Type B pancreatic cell (in vitro differentiated cells): ENCODE results near the gene CPHXL2. TPM values are rescaled to one million over a fixed set of nuclear protein-coding genes. Genes with fewer than 3 reads are reported as not detected.

Experiments
- DNase-seq: peaks from one replicate; pipeline ENCODE4 v3.0.0; 2021; ENCODE audit warnings: mixed read lengths; ENCODE audit not compliant: unreplicated experiment; ENCODE audit errors: extremely low spot score
- H3K27ac Mint-ChIP-seq: 2 replicates; pipeline ENCODE4 v1.8.0; 2021; ENCODE audit warnings: mild to moderate bottlenecking, mixed read lengths
- H3K27me3 Mint-ChIP-seq: 2 replicates; pipeline ENCODE4 v1.8.0; 2021; ENCODE audit warnings: mixed read lengths
- H3K36me3 Mint-ChIP-seq: 2 replicates; pipeline ENCODE4 v1.8.0; 2021; ENCODE audit warnings: mixed read lengths
- H3K4me1 Mint-ChIP-seq: one replicate; pipeline ENCODE4 v1.8.0; 2021; ENCODE audit warnings: mixed read lengths; ENCODE audit not compliant: unreplicated experiment
- H3K4me3 Mint-ChIP-seq: 2 replicates; pipeline ENCODE4 v1.8.0; 2021; ENCODE audit warnings: mild to moderate bottlenecking, mixed read lengths
- H3K9me3 Mint-ChIP-seq: 2 replicates; pipeline ENCODE4 v1.8.0; 2021; ENCODE audit warnings: mixed read lengths
- CTCF ChIP-seq: fragments of 200-600 bp; sonication (generic); conservative IDR thresholded peaks from 2 replicates; pipeline ENCODE4 v1.5.0; 2021; ENCODE audit warnings: antibody characterized with exemption, mild to moderate bottlenecking
- total RNA-seq: library from RNA; stranded (reverse); gene quantifications from 2 replicates; pipeline ENCODE4 v1.2.1, GENCODE V29; 2021; ENCODE audit warnings: low replicate concordance

Gene CPHXL2
- total RNA-seq, 1 donor from 2014 or later, result not detected

GRCh38 chr16:75618780-75619179 lies 58.0 kb downstream of the CPHXL2 start:
- peaks cover 12% of the 10 kb centered on the region for H3K4me1 Mint-ChIP-seq
- H3K27ac Mint-ChIP-seq, result no peak overlapping the region
- H3K36me3 Mint-ChIP-seq, result peaks cover 15% of the 10 kb centered on the region
- TF ChIP-seq CTCF, result no peak
- H3K27me3 Mint-ChIP-seq, result no peaks in the 10 kb centered on the region
- H3K4me3 Mint-ChIP-seq, result no peak overlapping the region
- no peaks in the 10 kb centered on the region for H3K9me3 Mint-ChIP-seq
- DNase-seq, result no peak

GRCh38 chr16:75617121-75617520 lies 59.7 kb downstream of the CPHXL2 start:
- no peak for DNase-seq

GRCh38 chr16:75616521-75617010 lies 60.2 kb downstream of the CPHXL2 start:
- no peak overlapping the region for H3K4me3 Mint-ChIP-seq
- H3K36me3 Mint-ChIP-seq, result peaks cover 18% of the 10 kb centered on the region
- no peak for TF ChIP-seq CTCF
- no peaks in the 10 kb centered on the region for H3K27me3 Mint-ChIP-seq
- no peak for DNase-seq
- H3K27ac Mint-ChIP-seq, result no peak overlapping the region
- H3K9me3 Mint-ChIP-seq, result no peaks in the 10 kb centered on the region
- H3K4me1 Mint-ChIP-seq, result peaks cover 10% of the 10 kb centered on the region

More at GRCh38 chr16:75617121-75617520, 59.7 kb downstream of the CPHXL2 start:
- no peak for TF ChIP-seq CTCF
- Mint-ChIP-seq H3K9me3 (no peaks in the 10 kb centered on the region), H3K4me1 (peaks cover 12% of the 10 kb centered on the region), H3K4me3 (no peak overlapping the region), H3K36me3 (peaks cover 18% of the 10 kb centered on the region), H3K27ac (no peak overlapping the region), H3K27me3 (no peaks in the 10 kb centered on the region)

GRCh38 chr16:75615619-75616018 lies 61.2 kb downstream of the CPHXL2 start:
- H3K27ac Mint-ChIP-seq, result no peak overlapping the region
- H3K4me1 Mint-ChIP-seq, result peaks cover under 1% of the 10 kb centered on the region
- no peak overlapping the region for H3K4me3 Mint-ChIP-seq
- DNase-seq, result no peak
- no peaks in the 10 kb centered on the region for H3K9me3 Mint-ChIP-seq
- H3K27me3 Mint-ChIP-seq, result no peaks in the 10 kb centered on the region
- peaks cover 18% of the 10 kb centered on the region for H3K36me3 Mint-ChIP-seq
- no peak for TF ChIP-seq CTCF

GRCh38 chr16:75614066-75614897 lies 62.5 kb downstream of the CPHXL2 start:
- peaks cover 18% of the 10 kb centered on the region for H3K36me3 Mint-ChIP-seq
- no peaks in the 10 kb centered on the region for H3K27me3 Mint-ChIP-seq
- no peak overlapping the region for H3K27ac Mint-ChIP-seq
- DNase-seq, result no peak
- TF ChIP-seq CTCF, result no peak
- no peaks in the 10 kb centered on the region for H3K9me3 Mint-ChIP-seq
- no peaks in the 10 kb centered on the region for H3K4me1 Mint-ChIP-seq
- H3K4me3 Mint-ChIP-seq, result no peak overlapping the region

Other genes with a start within 250 kb of the CPHXL2 start
- 62.5 and 84.9 TPM in 2 replicates for gene CFDP1, start 243.5 kb downstream of the CPHXL2 start, total RNA-seq
- 37.9 and 46.4 TPM in 2 replicates for gene TMEM170A, start 212.3 kb downstream of the CPHXL2 start, total RNA-seq
- gene CHST6, start 181.6 kb downstream of the CPHXL2 start, total RNA-seq, result 1.8 and 6.0 TPM in 2 replicates
- 0.60 and 1.9 TPM in 2 replicates for gene CHST5, start 140.9 kb downstream of the CPHXL2 start, total RNA-seq
- 10.0 and 18.2 TPM in 2 replicates for gene TMEM231, start 120.8 kb downstream of the CPHXL2 start, total RNA-seq
- 85.6 and 86.2 TPM in 2 replicates for gene GABARAPL2, start 110.6 kb downstream of the CPHXL2 start, total RNA-seq
- 39.6 and 51.9 TPM in 2 replicates for gene ADAT1, start 53.7 kb downstream of the CPHXL2 start, total RNA-seq
- 129 and 142 TPM in 2 replicates for gene KARS1, start 29.3 kb downstream of the CPHXL2 start, total RNA-seq
- 38.8 and 44.8 TPM in 2 replicates for gene TERF2IP, start 29.2 kb downstream of the CPHXL2 start, total RNA-seq
- not detected in 2 replicates for gene DUXB, start 24.5 kb upstream of the CPHXL2 start, total RNA-seq
- gene CPHXL, start 49.5 kb upstream of the CPHXL2 start, total RNA-seq, result not detected in 2 replicates